GM23248 (cell line): Measurements from ENCODE around the gene SCD5.

Source experiments
- EZH2 ChIP-seq: fragments of 200-600 bp; sonication (generic); IDR thresholded peaks from 2 replicates; pipeline ENCODE4 v1.6.1; 2018; ENCODE audit warnings: antibody characterized with exemption, mild to moderate bottlenecking; ENCODE audit not compliant: insufficient read depth, poor library complexity, severe bottlenecking
- EZH2phosphoT487 ChIP-seq: fragments of 200-600 bp; sonication (generic); IDR thresholded peaks from 2 replicates; pipeline ENCODE4 v1.6.1; 2018; ENCODE audit warnings: antibody characterized with exemption, moderate library complexity, mild to moderate bottlenecking, low read depth; ENCODE audit not compliant: insufficient read depth

- TF ChIP-seq EZH2phosphoT487: no peak
- no peak for TF ChIP-seq EZH2
These were observed 89.6 kb downstream of the SCD5 start for GRCh38 chr4:82708982-82709381.
